Kidney epithelial cell (primary cell): ENCODE results near the gene BRINP1. TPM values are rescaled to one million over a fixed set of nuclear protein-coding genes. Genes with fewer than 3 reads are reported as not detected.

Source experiments
- DNase-seq: peaks from one replicate; pipeline ENCODE4 v3.0.0-alpha.2; 2010; ENCODE audit warnings: low read depth
- H3K27me3 ChIP-seq: 2 replicates; pipeline ENCODE4 v1.6.0; 2011; ENCODE audit warnings: low read length; ENCODE audit not compliant: control insufficient read depth, insufficient read depth
- H3K36me3 ChIP-seq: 2 replicates; pipeline ENCODE4 v1.5.1; 2011; ENCODE audit warnings: low read length; ENCODE audit not compliant: control insufficient read depth, insufficient read depth
- H3K4me3 ChIP-seq: 2 replicates; pipeline ENCODE4 v1.5.1; 2011; ENCODE audit warnings: low read depth, mild to moderate bottlenecking, control low read depth, low read length
- CTCF ChIP-seq: IDR thresholded peaks from 2 replicates; pipeline ENCODE4 v1.5.1; 2011; ENCODE audit warnings: mild to moderate bottlenecking, moderate library complexity, low read length, control low read depth, inconsistent platforms; ENCODE audit not compliant: insufficient read depth, poor library complexity, severe bottlenecking
- total RNA-seq: library from RNA; depleted of rRNA; stranded (reverse); fragments of >200 nt; gene quantifications from 2 replicates; pipeline ENCODE4 v1.2.3, GENCODE V29; 2015

BRINP1 gene
- 0.29 and 0.82 TPM in 2 replicates for total RNA-seq

GRCh38 chr9:119368681-119369581, at the start of gene BRINP1:
Gene BRINP1 (minus strand): TSS chr9:119369435. CDS start chr9:119313355, 56,080 bp downstream.
- peak; percentile 26 for DNase-seq
- Histone ChIP-seq H3K27me3 (peaks cover 26% of the 10 kb centered on the region), H3K4me3 (peak within 1 kb of the TSS; percentile 52), H3K36me3 (no peaks in the 10 kb centered on the region)
- no peak for TF ChIP-seq CTCF

- DNase-seq: no peak
- Histone ChIP-seq H3K4me3 (no peak overlapping the region), H3K27me3 (no peaks in the 10 kb centered on the region), H3K36me3 (no peaks in the 10 kb centered on the region)
- no peak for TF ChIP-seq CTCF
These were observed 49.5 kb upstream of the BRINP1 start for GRCh38 chr9:119418721-119419120.

GRCh38 chr9:119416793-119417192, 47.6 kb upstream of the BRINP1 start:
- Histone ChIP-seq H3K4me3 (no peak overlapping the region), H3K27me3 (no peaks in the 10 kb centered on the region), H3K36me3 (no peaks in the 10 kb centered on the region)
- no peak for TF ChIP-seq CTCF
- no peak for DNase-seq

- Histone ChIP-seq H3K36me3 (no peaks in the 10 kb centered on the region), H3K4me3 (no peak overlapping the region), H3K27me3 (no peaks in the 10 kb centered on the region)
- no peak for DNase-seq
- TF ChIP-seq CTCF: no peak
These were observed 43.2 kb upstream of the BRINP1 start for GRCh38 chr9:119412399-119412798.

- Histone ChIP-seq H3K36me3 (no peaks in the 10 kb centered on the region), H3K27me3 (no peaks in the 10 kb centered on the region), H3K4me3 (no peak overlapping the region)
- no peak for TF ChIP-seq CTCF
- DNase-seq: no peak
These were observed 40.3 kb upstream of the BRINP1 start for GRCh38 chr9:119409552-119409951.

GRCh38 chr9:119400606-119401005, 31.4 kb upstream of the BRINP1 start:
- Histone ChIP-seq H3K36me3 (no peaks in the 10 kb centered on the region), H3K4me3 (no peak overlapping the region), H3K27me3 (no peaks in the 10 kb centered on the region)
- no peak for TF ChIP-seq CTCF
- DNase-seq: no peak
